Stimulated activated CD4-positive, alpha-beta T cell treated with anti-CD3 and anti-CD28 coated beads, Interleukin-15, amount 100 ng/mL, for 48 hours (primary cell): ENCODE data around the gene SLC25A21.
"Not testable (repeated sequence)": the region's sequence is repeated elsewhere in the genome, so short reads cannot be mapped to it uniquely, and the experiment has no call there.

ENCODE experiments used
- DNase-seq, 2 donors: peaks; one replicate each; pipeline ENCODE4 v3.0.0-alpha.2; 2020; ENCODE audit warnings: low read depth in 2 of 2

Gene SLC25A21

DNA sequence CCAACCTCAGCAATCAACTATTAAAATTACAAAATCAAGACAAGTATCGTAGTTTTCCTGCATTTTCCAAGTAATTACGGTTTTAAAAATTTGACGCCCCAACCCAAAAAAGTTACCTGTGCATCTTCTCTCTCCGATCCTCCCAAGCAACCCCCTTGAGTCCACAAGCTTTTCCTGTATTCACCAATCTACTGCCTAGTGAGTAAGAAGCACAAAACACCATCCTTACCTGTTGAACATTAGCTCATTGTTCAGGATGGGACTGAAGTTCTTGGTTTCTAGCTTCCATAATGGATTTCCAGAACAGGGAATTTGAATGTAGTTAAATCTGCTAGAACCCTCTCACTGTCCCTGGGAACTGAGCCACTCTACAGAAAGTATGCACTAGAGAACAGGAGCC, 348.8 kb downstream of the SLC25A21 start:
- DNase-seq = no peak

DNA sequence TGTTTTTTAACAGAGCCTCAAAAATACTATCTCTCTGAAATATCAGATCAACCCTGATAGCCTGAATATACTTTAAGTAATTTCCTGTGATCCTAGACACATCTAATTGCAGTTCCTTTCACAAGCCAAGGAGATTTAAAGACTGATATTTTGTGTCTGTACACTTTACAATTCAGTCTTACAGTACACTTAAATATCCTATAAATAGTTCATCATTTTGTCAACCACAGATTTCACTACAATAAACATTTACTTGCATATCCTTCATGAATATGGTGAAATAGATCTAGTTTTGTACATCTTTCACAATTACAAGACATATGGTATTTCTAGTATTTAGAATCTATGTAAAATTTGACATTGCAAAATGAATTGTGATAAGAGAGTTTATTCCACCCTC, 349.7 kb downstream of the SLC25A21 start:
- DNase-seq = no peak

DNA sequence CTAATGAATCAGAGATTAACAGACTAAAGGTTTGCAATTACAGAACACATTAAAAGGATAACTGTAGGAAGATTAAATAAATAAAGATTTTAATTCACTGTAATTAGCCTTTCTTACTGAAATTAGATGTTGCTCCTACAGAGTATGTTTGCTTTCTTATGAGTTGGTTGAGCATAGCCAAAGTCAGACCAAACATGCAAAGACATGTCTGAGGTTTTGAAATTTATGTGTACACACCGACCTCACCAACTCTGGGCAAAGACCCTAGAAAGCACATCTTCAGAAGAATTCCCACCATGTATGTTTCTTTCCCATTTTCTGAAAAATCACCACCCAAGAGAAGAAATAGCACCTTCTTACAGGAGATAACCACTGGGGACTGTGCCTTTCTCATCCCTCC, 351.5 kb downstream of the SLC25A21 start:
- no peak for DNase-seq

GRCh38 chr14:36820111-36820709, 352.2 kb downstream of the SLC25A21 start:
- no peak for DNase-seq

GRCh38 chr14:36818794-36819384, 353.5 kb downstream of the SLC25A21 start:
- DNase-seq = no peak

DNA sequence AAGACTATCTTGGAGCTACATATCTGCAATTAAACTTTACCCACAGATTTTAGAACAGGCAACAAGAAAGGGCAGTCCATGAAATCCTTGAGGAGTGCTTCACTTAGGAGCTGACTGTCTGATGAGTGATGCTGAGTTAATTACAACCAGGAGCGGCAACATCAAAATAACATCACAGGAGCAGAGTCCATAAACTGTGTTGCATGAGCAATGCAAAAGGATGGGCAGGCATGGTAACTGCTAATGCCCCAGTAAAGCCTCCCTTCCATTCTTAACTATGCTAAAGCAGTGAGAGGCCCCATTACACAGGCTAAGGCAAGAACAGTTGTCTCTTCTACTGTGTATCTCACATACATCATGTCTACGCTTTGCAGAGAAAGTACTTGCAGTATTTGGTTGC, 354.2 kb downstream of the SLC25A21 start:
- DNase-seq = no peak

- DNase-seq = no peak
Measured at GRCh38 chr14:36817071-36817930, 355.1 kb downstream of the SLC25A21 start.

DNA sequence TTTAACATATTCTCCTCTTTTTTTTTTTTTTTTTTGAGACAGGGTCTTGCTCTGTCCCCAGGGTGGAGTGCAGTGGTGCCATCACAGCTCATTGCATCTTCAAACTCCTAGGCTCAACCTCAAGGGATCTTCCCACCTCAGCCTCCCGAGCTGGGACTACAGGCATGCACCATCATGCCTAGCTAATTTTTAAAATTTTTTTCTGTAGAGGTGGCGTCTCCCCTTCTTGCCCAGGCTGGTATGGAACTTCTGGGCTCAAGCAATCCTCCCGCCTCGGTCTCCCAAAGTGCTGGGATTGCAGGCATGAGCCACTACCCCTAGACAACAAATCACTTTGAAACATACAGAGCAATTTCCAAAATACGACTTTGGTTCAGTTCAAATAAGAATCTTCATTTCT, 355.9 kb downstream of the SLC25A21 start:
- DNase-seq = no peak

GRCh38 chr14:36814783-36815182, 357.6 kb downstream of the SLC25A21 start:
- not testable (repeated sequence) for DNase-seq

GRCh38 chr14:36810209-36810608, 362.2 kb downstream of the SLC25A21 start:
- no peak for DNase-seq

DNA sequence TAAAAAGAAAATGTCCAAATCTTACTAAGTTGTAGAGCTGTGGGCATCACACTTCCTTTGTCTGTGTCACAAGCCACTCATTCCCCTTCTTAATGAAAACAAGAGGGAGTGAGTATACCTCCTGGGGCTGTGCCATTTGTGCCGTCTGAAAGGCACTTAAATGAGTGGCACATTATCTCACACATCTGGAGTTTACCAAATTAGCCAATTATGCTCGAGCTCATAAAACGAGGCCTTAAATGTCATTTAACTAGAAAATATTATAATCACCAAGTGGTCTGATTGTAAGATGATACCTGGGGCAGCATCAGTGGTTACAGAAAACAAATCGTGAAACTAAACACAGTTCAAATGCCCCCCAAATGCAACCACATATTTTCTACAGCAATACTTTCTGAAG, 364.7 kb downstream of the SLC25A21 start:
- no peak for DNase-seq

GRCh38 chr14:36805131-36805559, 367.3 kb downstream of the SLC25A21 start:
- DNase-seq = no peak

DNA sequence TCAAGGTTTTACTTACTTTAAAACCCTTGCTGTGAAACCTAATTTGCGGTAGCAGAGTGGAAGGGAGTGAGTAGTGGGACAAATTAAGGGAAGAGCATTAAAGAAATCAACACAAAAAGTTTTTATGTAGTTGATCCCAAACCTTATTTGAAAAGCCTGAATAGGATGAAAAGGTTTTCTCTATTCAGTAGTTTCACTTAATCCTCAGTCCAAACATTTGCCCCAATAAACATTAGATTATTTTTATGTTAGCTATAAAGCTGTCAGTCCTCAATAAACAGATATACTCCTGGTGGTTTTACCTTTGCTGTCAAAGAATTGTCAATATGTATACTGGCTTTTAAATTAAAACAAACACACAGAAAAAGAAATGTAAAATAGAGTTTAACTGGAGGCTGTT, 374.8 kb downstream of the SLC25A21 start:
- no peak for DNase-seq

DNA sequence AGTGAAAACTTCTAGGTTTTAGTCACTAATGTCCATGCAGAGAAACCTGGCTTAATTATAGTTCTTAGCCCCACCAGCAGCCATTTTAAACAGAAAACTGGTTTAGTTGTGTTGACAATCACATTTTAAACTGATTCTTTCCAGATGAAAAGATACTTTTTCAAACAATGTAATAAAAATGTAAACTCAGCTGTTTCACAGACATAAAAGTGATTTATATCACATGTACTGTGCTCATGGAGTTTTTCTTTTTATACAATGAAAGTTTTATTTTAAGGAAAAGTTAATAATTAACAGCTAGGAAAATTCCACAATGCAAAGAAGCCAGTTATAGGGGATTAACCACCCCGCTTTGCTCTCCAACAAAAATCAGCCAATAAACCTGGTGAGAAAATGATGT, 381.0 kb downstream of the SLC25A21 start:
- DNase-seq = no peak

GRCh38 chr14:36785511-36785910, 386.9 kb downstream of the SLC25A21 start:
- no peak for DNase-seq

- DNase-seq = no peak
Measured at GRCh38 chr14:36784541-36784940, 387.9 kb downstream of the SLC25A21 start.

DNA sequence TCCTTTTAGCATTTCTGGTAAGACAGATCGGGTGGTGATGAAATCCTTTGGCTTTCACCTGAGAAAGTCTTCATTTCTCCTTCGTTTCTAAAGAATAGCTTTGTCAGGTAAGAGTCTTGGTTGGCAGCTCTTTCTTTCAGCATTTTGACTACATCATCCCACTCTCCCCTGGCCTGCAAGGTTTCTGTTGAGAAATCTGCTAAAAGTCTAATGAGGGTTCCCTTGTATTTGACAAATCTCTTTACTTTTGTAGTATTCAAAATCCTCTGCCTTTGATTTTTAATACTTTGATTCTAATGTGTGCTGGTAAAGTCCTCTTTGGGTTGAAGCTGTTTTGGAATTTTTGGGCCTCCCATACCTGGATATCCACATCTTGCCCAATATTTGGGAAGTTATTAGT, 390.5 kb downstream of the SLC25A21 start:
- no peak for DNase-seq

- DNase-seq = no peak
Measured at GRCh38 chr14:36773558-36773957, 398.8 kb downstream of the SLC25A21 start.

- DNase-seq = no peak
Measured at GRCh38 chr14:36773136-36773540, 399.3 kb downstream of the SLC25A21 start.

- no peak for DNase-seq
Measured at GRCh38 chr14:36771028-36771640, 401.3 kb downstream of the SLC25A21 start.

GRCh38 chr14:36768638-36769337, 403.6 kb downstream of the SLC25A21 start:
- DNase-seq = no peak
